Measurements from ENCODE around the gene DENND1A.

The DENND1A gene

DNA sequence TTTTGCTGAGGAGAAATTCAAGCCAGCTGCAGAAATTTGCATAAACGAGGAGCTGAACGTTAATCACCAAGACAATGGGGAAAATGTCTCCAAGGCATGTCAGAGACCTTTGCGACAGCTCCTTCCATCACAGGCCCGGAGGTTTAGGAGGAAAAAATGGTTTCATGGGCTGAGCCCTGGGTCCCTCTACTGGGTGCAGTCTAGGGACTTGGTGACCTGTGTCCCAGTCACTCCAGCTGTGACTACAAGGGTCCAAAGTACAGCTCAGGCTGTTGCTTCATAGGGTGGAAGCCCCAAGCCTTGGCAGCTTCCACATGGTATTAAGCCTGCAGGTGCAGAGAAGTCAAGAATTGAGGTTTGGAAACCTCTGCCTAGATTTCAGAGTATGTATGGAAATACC lies 207.5 kb downstream of the DENND1A start:
- no peak for DNase-seq

DNA sequence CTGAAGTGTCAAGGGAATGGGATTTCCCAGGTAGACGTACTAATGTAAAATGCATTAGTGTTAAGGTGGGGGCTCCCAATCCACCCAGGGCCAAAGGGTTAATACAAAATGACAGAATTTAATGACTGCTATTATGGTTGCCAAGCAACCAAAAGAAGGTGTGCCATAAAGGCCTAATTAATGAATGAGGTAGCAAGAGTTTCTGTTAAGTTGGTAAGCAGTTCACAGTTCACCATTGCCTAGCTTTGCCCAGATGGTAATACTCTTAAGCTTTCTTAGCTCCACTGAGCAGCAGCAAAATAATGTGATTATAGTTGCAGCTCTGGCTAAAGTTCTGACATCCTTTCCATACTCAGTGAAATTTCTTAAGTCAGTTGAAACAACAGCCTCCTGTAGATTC lies 211.7 kb downstream of the DENND1A start:
- no peak for DNase-seq

GRCh38 chr9:123717581-123718175 lies 212.2 kb downstream of the DENND1A start:
- DNase-seq: no peak

DNA sequence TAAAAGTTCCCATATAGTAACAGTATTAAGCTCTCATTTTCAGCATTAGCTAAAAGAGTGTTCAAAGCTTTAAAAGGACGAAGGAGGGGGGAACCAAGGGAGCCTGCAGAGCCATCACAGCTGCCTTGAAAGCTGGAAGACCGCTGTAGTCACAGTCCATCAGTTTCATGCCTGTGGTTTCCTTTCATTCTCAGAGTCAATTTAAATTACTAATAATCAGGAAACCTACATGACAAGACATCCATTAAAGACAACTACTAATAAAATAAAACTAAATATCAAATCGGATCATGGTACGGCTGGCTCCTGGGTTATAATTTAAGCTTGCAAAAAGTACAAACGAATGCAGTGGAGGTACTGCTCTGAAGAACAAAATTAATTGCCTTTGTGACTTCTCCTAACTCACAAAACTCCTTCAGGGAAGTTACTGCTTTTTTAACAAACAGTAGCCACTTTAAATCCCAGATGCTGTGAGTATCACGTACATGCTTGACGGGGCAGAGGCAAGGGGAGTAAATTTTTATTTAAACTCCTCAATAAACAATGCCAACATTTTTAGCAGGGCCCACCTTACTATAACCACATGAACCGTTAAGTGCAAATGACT lies 213.5 kb downstream of the DENND1A start:
- DNase-seq: no peak

DNA sequence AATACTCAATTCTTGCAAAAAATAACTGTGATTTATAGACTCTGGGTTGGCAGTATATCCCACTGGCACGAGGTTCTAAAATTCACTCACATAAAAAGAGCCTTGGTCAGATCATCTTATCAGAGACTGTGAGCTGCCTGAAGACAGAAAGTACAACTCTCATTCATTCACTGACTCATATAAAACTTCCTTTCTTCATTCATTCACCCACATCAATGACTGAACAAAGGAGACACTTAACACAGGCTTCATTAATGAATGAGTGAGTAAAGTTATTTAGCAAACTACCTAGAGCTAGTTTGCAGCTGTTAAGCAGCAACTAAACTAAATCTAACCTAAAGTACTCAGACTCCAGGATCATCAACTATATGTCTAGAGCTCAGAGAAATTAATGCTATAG lies 214.7 kb downstream of the DENND1A start:
- no peak for DNase-seq

GRCh38 chr9:123713282-123713681 lies 216.6 kb downstream of the DENND1A start:
- no peak for DNase-seq

GRCh38 chr9:123712399-123712798 lies 217.5 kb downstream of the DENND1A start:
- no peak for DNase-seq

GRCh38 chr9:123710299-123710698 lies 219.6 kb downstream of the DENND1A start:
- no peak for DNase-seq

DNA sequence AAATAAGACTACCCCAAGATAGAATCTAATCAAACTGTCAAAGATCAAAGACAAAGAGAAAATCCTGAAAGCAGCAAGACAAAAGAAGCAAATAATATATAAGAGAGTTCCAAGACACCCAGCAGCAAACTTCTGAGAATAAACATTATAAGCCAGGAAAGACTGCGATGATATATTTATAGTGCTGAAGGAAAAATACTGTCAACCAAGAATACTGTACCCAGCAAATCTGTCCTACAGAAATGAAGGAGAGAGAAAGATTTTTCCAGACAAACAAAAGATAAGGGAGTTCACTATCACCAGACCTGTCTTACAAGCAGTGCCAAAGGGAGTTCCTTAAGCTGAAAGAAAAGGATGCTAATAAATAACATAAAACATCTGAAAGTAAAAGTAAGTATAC lies 227.4 kb downstream of the DENND1A start:
- DNase-seq: no peak

DNA sequence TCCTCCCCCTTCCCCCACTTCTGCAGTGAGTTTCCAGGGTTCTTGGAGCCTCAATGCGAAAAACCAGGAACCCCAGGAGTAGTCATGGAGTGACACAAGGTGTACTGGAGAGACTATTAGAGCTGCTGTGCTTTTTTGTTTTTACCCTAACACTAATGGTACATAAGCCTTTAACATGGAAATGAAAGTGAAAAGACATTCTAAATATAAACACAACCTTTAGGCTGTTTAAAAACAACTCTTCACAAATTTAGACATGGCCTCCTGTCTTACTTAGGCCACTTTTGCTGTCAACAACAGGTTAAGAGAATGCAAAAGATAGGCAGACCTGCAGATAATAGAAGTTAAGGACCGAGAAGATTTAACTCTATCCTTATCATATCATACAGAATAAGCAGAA lies 232.2 kb downstream of the DENND1A start:
- no peak for DNase-seq

GRCh38 chr9:123696476-123696875 lies 233.4 kb downstream of the DENND1A start:
- no peak for DNase-seq

GRCh38 chr9:123695386-123695785 lies 234.5 kb downstream of the DENND1A start:
- DNase-seq: no peak

GRCh38 chr9:123691765-123692303 lies 238.1 kb downstream of the DENND1A start:
- no peak for DNase-seq

- no peak for DNase-seq
Measured at GRCh38 chr9:123689701-123690428, 240.1 kb downstream of the DENND1A start.

GRCh38 chr9:123687246-123687751 lies 242.6 kb downstream of the DENND1A start:
- DNase-seq: no peak

DNA sequence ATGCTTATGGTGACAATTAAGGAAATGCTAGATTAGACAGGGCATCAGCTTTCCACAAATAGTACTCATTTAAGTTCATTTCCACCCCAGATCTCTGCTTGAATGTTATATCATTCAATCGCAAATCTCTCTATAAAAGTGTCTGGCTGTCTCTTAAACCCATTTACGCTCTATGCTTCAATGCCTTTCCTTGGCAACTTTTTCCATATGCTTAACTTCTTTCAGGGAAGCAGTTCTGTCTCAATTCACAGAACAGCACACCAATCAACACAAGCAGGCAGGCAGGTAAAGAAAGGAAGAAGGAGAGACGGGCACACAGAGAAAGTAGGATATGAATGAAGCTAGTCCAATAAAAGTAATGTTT lies 243.1 kb downstream of the DENND1A start:
- no peak for DNase-seq

DNA sequence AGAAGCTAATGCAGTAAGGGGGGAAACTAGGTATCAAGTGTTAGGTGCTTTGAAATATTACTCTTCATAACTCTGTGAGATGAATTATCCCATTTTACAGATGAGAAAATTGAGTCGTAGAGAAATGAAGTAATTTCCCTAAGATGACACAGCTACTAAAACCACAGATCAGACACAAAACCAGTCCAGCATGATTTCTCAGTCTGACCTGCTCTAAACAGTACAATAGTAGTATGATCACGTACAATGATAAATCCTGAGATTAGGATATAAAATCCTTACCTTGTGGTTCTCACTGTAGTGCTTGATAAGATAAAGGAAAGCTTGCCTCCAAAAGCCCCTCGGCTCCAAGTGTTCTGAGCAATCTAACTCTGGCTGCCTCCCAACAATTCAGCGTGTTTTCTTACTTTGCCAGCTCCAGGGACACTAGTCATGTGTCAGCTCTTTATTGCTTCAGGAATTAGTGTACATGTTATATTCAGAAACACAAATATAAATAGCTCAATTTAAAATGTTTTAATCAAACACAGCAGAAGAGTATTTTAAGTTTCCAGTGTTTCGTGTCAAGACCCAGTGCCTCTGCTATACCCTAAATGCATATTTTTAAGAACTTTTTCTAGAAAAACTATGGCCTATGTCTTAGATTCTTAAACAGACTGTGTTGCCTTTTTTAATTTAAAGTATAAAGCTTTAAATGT lies 243.6 kb downstream of the DENND1A start:
- DNase-seq: no peak

DNA sequence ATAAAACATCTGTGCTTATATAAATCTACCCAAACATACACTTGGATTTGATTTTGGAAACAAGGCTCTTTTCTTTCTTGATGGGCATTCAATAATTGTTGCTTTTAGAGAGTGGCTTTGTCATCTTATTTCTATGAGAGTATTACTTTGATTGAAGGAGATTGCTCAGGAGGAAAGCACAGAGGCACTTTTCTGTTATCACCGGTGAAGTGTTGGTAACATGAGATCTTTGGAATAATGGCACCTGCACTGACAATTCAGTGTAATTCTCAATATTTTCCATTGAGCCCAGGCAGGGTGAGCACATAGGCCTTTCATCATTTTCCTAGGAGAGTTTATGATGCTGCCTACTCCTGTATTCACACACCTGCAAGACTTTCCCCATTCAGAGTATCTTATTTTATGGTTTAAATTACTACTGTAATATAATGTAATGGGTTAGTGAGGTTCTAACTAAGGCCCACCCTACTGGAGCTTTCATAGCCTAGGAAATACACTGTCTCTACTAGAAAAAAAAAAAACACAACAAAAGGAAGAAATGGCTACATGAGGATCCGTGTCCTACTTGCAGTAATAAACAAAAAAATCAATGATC lies 244.3 kb downstream of the DENND1A start:
- no peak for DNase-seq

- DNase-seq: no peak
Measured at GRCh38 chr9:123684393-123685149, 245.4 kb downstream of the DENND1A start.

GRCh38 chr9:123682746-123683145 lies 247.2 kb downstream of the DENND1A start:
- no peak for DNase-seq

DNA sequence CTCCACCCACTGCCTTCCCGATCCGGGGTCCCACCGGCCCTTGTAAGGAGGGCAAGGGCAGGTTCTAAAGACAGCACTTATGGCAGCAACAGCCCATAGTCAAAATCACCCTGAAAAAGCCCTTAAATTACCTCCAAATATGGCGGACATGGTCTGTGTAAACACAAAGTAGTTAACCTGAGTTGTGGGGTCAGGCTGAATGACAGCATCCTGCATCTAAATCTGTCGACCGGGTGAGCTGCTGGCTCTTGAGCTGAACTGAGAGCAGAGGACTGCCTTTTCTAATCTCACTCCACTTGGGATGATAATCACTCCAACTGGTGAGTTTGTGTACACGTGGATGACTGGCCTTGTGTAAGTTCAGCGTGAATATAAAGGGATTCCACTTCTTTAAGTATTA lies 249.6 kb downstream of the DENND1A start:
- no peak for DNase-seq

DNA sequence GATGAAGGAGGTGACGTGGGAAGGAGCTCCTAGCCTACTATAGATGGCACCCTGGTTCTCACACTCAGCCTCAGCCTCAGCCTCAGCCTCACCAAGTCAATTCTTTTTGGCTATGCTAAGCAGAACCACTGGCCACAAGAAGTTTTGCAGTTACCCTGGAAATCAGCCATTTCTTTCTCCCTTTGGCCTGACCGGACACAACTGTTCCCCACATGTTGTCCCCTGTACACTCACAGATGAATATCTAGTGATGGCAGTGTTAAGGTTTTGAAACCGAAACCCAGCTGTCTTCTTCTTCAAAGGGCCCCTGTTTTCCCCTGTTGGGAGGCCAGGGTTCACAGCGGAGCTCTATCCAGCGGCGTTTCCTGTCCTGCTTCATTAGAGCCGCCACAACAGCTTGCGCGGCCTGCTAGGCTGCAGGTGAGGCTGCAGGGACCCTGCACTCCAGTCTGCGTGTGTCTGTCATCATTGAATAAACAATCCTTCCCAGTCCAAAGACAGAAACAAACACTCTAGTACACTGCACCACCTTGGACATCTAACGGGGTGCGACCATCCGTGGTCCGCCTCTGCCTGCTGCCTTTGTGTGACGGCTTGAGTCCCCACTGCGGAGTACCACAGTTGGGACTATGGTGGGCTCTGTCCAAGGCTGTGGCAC lies 250.5 kb downstream of the DENND1A start:
- no peak for DNase-seq
